NT2/D1 (cell line): ENCODE data around the gene KRTAP9-8.
"Not testable (repeated sequence)": the region's sequence is repeated elsewhere in the genome, so short reads cannot be mapped to it uniquely, and the experiment has no call there.

ENCODE experiments used
- DNase-seq: peaks from one replicate; pipeline ENCODE4 v3.0.0-alpha.2; 2011; ENCODE audit warnings: low read depth, low spot score
- H3K27me3 ChIP-seq: 2 replicates; pipeline ENCODE4 v1.6.0; 2011; ENCODE audit warnings: mild to moderate bottlenecking; ENCODE audit not compliant: insufficient read length, insufficient read depth
- H3K36me3 ChIP-seq: 2 replicates; pipeline ENCODE4 v1.6.1; 2011; ENCODE audit warnings: mild to moderate bottlenecking, low read length, mixed read lengths; ENCODE audit not compliant: insufficient read depth, insufficient read length
- H3K4me1 ChIP-seq: 2 replicates; pipeline ENCODE4 v1.5.1; 2011; ENCODE audit not compliant: insufficient read depth, insufficient read length
- H3K4me3 ChIP-seq: 2 replicates; pipeline ENCODE4 v1.5.1; 2011; ENCODE audit warnings: low read depth; ENCODE audit not compliant: insufficient read length
- H3K9ac ChIP-seq: 2 replicates; pipeline ENCODE4 v1.6.0; 2011; ENCODE audit warnings: low read depth; ENCODE audit not compliant: insufficient read length
- H3K9me3 ChIP-seq: 2 replicates; pipeline ENCODE4 v1.5.1; 2011; ENCODE audit warnings: mild to moderate bottlenecking, low read length; ENCODE audit not compliant: insufficient read depth
- SUZ12 ChIP-seq: IDR thresholded peaks from 2 replicates; pipeline ENCODE4 v1.6.1; 2011; ENCODE audit not compliant: insufficient read length, insufficient read depth; ENCODE audit errors: extremely low read depth
- YY1 ChIP-seq: IDR thresholded peaks from 2 replicates; pipeline ENCODE4 v1.6.1; 2011; ENCODE audit not compliant: insufficient read length, insufficient read depth
- ZNF274 ChIP-seq: IDR thresholded peaks from 2 replicates; pipeline ENCODE4 v1.6.1; 2011; ENCODE audit warnings: mild to moderate bottlenecking, low read depth, low read length

Gene KRTAP9-8

GRCh38 chr17:41215681-41216080 lies 22.1 kb upstream of the KRTAP9-8 start:
- DNase-seq, result no peak
- Histone ChIP-seq H3K4me1 (no peaks in the 10 kb centered on the region), H3K27me3 (no peaks in the 10 kb centered on the region), H3K9ac (no peak overlapping the region), H3K4me3 (no peak overlapping the region), H3K36me3 (no peaks in the 10 kb centered on the region), H3K9me3 (no peaks in the 10 kb centered on the region)
- TF ChIP-seq SUZ12 (no peak), ZNF274 (no peak), YY1 (no peak)

- no peak for TF ChIP-seq YY1
- no peak for TF ChIP-seq SUZ12
- TF ChIP-seq ZNF274, result no peak
- no peaks in the 10 kb centered on the region for H3K36me3 ChIP-seq
- no peak for DNase-seq
- no peak overlapping the region for H3K9ac ChIP-seq
- H3K27me3 ChIP-seq, result no peaks in the 10 kb centered on the region
- H3K4me1 ChIP-seq, result no peaks in the 10 kb centered on the region
- no peak overlapping the region for H3K4me3 ChIP-seq
- H3K9me3 ChIP-seq, result no peaks in the 10 kb centered on the region
Measured at GRCh38 chr17:41223821-41224220, 14.0 kb upstream of the KRTAP9-8 start.

GRCh38 chr17:41226051-41226450 lies 11.7 kb upstream of the KRTAP9-8 start:
- no peak for DNase-seq
- Histone ChIP-seq H3K27me3 (no peaks in the 10 kb centered on the region), H3K9me3 (no peaks in the 10 kb centered on the region), H3K4me3 (no peak overlapping the region), H3K36me3 (no peaks in the 10 kb centered on the region), H3K4me1 (no peaks in the 10 kb centered on the region), H3K9ac (no peak overlapping the region)
- TF ChIP-seq YY1 (no peak), SUZ12 (no peak), ZNF274 (no peak)

- DNase-seq, H3K36me3 ChIP-seq, H3K4me1 ChIP-seq, H3K9me3 ChIP-seq, H3K9ac ChIP-seq, H3K27me3 ChIP-seq, H3K4me3 ChIP-seq: not testable (repeated sequence)
Measured at GRCh38 chr17:41226598-41227095, 11.2 kb upstream of the KRTAP9-8 start, which contains the start of gene KRTAP9-2. Gene KRTAP9-2 (plus strand): TSS chr17:41226648. CDS start chr17:41226655, 7 bp downstream.

- TF ChIP-seq SUZ12 (no peak), YY1 (no peak)
- H3K4me3 ChIP-seq, result no peak overlapping the region
- no peaks in the 10 kb centered on the region for H3K4me1 ChIP-seq
- H3K9me3 ChIP-seq, result no peaks in the 10 kb centered on the region
- H3K27me3 ChIP-seq, result no peaks in the 10 kb centered on the region
- no peaks in the 10 kb centered on the region for H3K36me3 ChIP-seq
- DNase-seq, result no peak
- H3K9ac ChIP-seq, result no peak overlapping the region
Measured at GRCh38 chr17:41230094-41230493, 7.7 kb upstream of the KRTAP9-8 start.

- no peak for TF ChIP-seq YY1
- TF ChIP-seq ZNF274, result no peak
- TF ChIP-seq SUZ12, result no peak
- Histone ChIP-seq H3K36me3 (no peaks in the 10 kb centered on the region), H3K4me3 (no peak overlapping the region), H3K9me3 (no peaks in the 10 kb centered on the region), H3K4me1 (no peaks in the 10 kb centered on the region), H3K27me3 (no peaks in the 10 kb centered on the region), H3K9ac (no peak overlapping the region)
- no peak for DNase-seq
Measured at GRCh38 chr17:41231731-41232130, 6.1 kb upstream of the KRTAP9-8 start.

- not testable (repeated sequence) for H3K36me3 ChIP-seq, H3K4me1 ChIP-seq, H3K9ac ChIP-seq, H3K4me3 ChIP-seq, H3K27me3 ChIP-seq, H3K9me3 ChIP-seq, DNase-seq
Measured at GRCh38 chr17:41232399-41233105, 5.2 kb upstream of the KRTAP9-8 start, which contains the start of gene KRTAP9-3. Gene KRTAP9-3 (plus strand): TSS chr17:41232449. CDS start chr17:41232502, 53 bp downstream.

GRCh38 chr17:41237116-41237515 lies 683 bp upstream of the KRTAP9-8 start:
- H3K4me3 ChIP-seq, DNase-seq, H3K27me3 ChIP-seq, H3K4me1 ChIP-seq, H3K9ac ChIP-seq, H3K36me3 ChIP-seq: not testable (repeated sequence)
- peaks cover 10% of the 10 kb centered on the region; the same call in 1 of the 2 replicates for H3K9me3 ChIP-seq

- not testable (repeated sequence) for DNase-seq, H3K9me3 ChIP-seq
Measured at GRCh38 chr17:41246995-41247787, 9.4 kb downstream of the KRTAP9-8 start.

GRCh38 chr17:41249637-41250240 lies 11.9 kb downstream of the KRTAP9-8 start, which contains the start of gene KRTAP9-4:
Gene KRTAP9-4 (plus strand): TSS chr17:41249687. CDS start chr17:41249721, 34 bp downstream.
- not testable (repeated sequence) for H3K9me3 ChIP-seq, H3K36me3 ChIP-seq, H3K4me3 ChIP-seq, H3K27me3 ChIP-seq, DNase-seq, H3K4me1 ChIP-seq, H3K9ac ChIP-seq

More at GRCh38 chr17:41246995-41247787, 9.4 kb downstream of the KRTAP9-8 start:
- not testable (repeated sequence) for H3K4me3 ChIP-seq, H3K9ac ChIP-seq, H3K27me3 ChIP-seq, H3K36me3 ChIP-seq, H3K4me1 ChIP-seq
